ENCODE results near the gene ALDH5A1.

DNA sequence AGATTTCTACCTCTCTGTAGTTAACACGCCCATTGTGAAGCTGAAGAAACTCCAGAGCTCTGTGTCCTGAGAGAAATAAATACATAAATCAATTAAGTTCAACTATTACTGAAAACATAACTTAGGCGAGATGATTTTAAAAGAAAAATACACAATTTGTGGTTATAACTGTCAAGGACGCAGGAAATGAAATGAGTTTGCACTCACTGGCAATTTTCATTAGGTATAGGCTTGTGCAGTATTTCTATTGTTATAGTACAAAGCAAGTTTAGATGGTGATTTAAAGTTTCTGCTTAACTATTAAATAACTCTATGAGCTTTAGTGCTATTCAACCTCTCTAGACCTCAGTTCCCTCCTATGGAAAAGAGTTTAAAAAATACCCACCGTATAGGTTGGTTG, 8.7 kb upstream of the ALDH5A1 start:
- no peak for TF ChIP-seq CTCF (IDR thresholded peaks at IDR 0.05; ENCODE audit: insufficient read depth, low read length, poor library complexity, severe bottlenecking)
- TF ChIP-seq EZH2phosphoT487 (conservative IDR thresholded peaks at IDR 0.05; ENCODE audit: low read length), result no peak
